ENCODE measurements around the gene HSD17B4.
"Not testable (repeated sequence)": the region's sequence is repeated elsewhere in the genome, so short reads cannot be mapped to it uniquely, and the experiment has no call there.

Gene HSD17B4

GRCh38 chr5:119483155-119483554 lies 30.9 kb downstream of the HSD17B4 start:
- DNase-seq (ENCODE audit: low read depth, low spot score): no peak

- DNase-seq (ENCODE audit: low read depth, low spot score): no peak
These were observed 32.6 kb downstream of the HSD17B4 start for GRCh38 chr5:119484884-119485283.

- no peak for DNase-seq (ENCODE audit: low read depth, low spot score)
These were observed 49.4 kb downstream of the HSD17B4 start for GRCh38 chr5:119501671-119502179.

- DNase-seq (ENCODE audit: low read depth, low spot score): not testable (repeated sequence)
These were observed 51.6 kb downstream of the HSD17B4 start for GRCh38 chr5:119503939-119504338.

GRCh38 chr5:119512277-119512676 lies 60.0 kb downstream of the HSD17B4 start:
- no peak for DNase-seq (ENCODE audit: low read depth, low spot score)

- DNase-seq (ENCODE audit: low read depth, low spot score): no peak
These were observed 62.9 kb downstream of the HSD17B4 start for GRCh38 chr5:119515192-119515591.

- not testable (repeated sequence) for DNase-seq (ENCODE audit: low read depth, low spot score)
These were observed 64.8 kb downstream of the HSD17B4 start for GRCh38 chr5:119517115-119517514.

- no peak for DNase-seq (ENCODE audit: low read depth, low spot score)
These were observed 68.9 kb downstream of the HSD17B4 start for GRCh38 chr5:119521232-119521631.

- DNase-seq (ENCODE audit: low read depth, low spot score): no peak
These were observed 70.5 kb downstream of the HSD17B4 start for GRCh38 chr5:119522841-119523240.

GRCh38 chr5:119524485-119524884 lies 72.2 kb downstream of the HSD17B4 start:
- no peak for DNase-seq (ENCODE audit: low read depth, low spot score)

GRCh38 chr5:119527351-119527750 lies 75.1 kb downstream of the HSD17B4 start:
- DNase-seq (ENCODE audit: low read depth, low spot score): no peak

GRCh38 chr5:119529811-119530210 lies 77.5 kb downstream of the HSD17B4 start:
- no peak for DNase-seq (ENCODE audit: low read depth, low spot score)

GRCh38 chr5:119532637-119533036 lies 80.3 kb downstream of the HSD17B4 start:
- no peak for DNase-seq (ENCODE audit: low read depth, low spot score)

- DNase-seq (ENCODE audit: low read depth, low spot score): no peak
These were observed 85.4 kb downstream of the HSD17B4 start for GRCh38 chr5:119537704-119538103.

GRCh38 chr5:119541716-119542115 lies 89.4 kb downstream of the HSD17B4 start:
- no peak for DNase-seq (ENCODE audit: low read depth, low spot score)

- no peak for DNase-seq (ENCODE audit: low read depth, low spot score)
These were observed 99.5 kb downstream of the HSD17B4 start for GRCh38 chr5:119551819-119552218.

GRCh38 chr5:119554597-119554996 lies 102.3 kb downstream of the HSD17B4 start:
- no peak for DNase-seq (ENCODE audit: low read depth, low spot score)

- DNase-seq (ENCODE audit: low read depth, low spot score): no peak
These were observed 118.6 kb downstream of the HSD17B4 start for GRCh38 chr5:119570910-119571309.

- no peak for DNase-seq (ENCODE audit: low read depth, low spot score)
These were observed 126.6 kb downstream of the HSD17B4 start for GRCh38 chr5:119578937-119579336.

- DNase-seq (ENCODE audit: low read depth, low spot score): no peak
These were observed 130.7 kb downstream of the HSD17B4 start for GRCh38 chr5:119582987-119583386.

GRCh38 chr5:119583684-119584083 lies 131.4 kb downstream of the HSD17B4 start:
- no peak for DNase-seq (ENCODE audit: low read depth, low spot score)
